Daoy (cell line): ENCODE measurements around the gene MAP3K5. TPM values are rescaled to one million over a fixed set of nuclear protein-coding genes. Genes with fewer than 3 reads are reported as not detected.

Source experiments
- DNase-seq: peaks from one replicate; pipeline ENCODE4 v3.0.0-alpha.2; 2015; ENCODE audit warnings: low read depth
- total RNA-seq: library from RNA; depleted of rRNA; stranded (reverse); fragments of >200 nt; shearing (Covaris generic); gene quantifications from 2 replicates; pipeline ENCODE4 v1.2.3, GENCODE V29; 2014

MAP3K5 gene
- total RNA-seq, 1 experiment from 2014 or later, result 3.4 TPM

DNA sequence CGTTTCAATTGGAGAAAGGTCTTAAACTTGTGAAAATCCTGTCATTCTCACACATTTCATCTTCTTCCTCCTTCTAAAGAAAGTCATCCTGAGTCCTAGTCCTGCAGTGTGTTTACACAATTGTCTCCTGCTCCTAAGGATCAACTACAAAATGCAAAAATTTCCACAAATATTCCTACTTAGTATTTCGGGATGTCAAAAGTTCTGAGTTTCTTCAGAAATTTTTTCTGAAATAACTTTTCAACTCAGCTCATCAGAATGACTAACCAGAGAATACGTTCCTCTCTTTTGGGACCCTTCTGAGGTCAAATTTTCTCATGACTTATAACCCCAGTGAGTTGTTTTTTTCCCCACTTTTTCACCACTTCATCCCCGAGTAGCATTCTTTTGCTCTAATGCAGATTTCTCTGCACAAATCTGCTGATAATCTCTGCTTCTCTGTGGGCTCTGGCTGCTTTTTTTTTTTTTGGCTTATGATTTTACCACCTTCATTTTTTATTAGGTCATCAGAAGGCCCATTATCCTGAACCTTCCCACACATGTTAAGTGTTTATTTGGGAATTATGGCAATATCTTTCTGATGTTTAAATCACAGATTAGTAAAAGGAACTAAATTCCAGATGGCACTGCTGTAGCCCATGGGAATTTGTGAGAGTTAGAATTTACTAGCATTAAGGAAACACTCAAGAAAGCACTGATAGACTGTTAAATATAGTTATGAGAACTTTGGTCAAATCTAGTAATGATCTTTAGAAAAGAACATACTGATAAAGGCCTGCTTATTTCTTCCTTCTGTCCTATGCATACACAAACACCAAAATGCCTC is 41.4 kb downstream of the MAP3K5 start:
- DNase-seq, result no peak

GRCh38 chr6:136749359-136749997 is 42.8 kb downstream of the MAP3K5 start:
- DNase-seq, result no peak

GRCh38 chr6:136747507-136747906 is 44.8 kb downstream of the MAP3K5 start:
- no peak for DNase-seq

DNA sequence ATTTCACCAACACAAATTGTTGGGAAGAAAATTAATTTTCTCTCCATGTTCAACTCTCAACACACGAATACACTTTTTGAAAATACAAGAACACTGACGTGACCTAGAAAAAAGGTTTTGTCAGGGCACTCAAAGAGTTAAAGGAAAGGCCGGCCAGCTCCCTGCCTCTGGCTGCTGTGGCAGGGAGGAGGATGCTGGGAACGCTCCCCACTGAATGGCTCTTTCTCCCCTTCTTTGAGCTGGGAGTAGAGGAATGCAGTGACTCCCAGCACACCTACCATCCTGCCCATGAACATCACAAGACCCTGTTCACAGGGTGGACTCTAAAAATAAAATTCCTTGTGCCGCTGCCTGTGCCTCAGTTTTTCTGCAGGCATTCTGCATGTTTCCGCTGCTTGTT is 47.0 kb downstream of the MAP3K5 start:
- DNase-seq, result no peak

DNA sequence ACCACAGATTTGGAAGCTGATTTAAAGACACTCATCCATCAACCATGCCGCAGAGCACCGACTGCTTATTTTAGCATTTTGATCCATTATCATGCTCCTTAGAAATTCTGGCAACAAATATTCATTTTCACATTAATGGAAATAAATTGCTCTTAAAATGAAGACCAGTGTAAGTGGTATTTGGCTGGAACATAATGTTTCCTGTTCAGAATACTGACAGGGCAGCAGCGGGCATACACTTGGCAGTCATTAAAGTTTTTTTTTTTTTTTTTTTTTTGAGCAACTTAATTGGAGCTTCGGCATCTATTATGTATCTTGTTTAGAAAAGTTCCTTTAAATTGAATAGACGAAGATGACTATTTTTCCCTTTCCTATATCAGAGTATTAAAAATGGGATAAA is 47.4 kb downstream of the MAP3K5 start:
- no peak for DNase-seq

DNA sequence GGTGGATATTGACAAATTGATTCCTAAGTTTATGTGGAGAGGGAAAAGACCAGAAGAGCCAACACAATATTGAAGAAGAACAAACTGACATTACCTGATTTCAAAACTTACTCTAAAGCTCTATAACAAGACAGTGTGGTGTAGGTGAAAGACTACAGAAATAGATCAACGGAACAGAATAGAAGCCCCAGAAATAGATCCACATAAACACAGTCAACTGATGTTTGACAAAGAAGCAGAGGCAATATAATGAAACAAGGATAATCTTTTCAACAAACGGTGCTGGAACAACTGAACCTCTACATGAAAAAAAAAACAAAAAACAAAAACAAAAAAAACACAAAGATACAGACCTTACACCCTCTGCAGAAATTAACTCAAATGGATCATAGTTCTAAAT is 50.2 kb downstream of the MAP3K5 start:
- DNase-seq, result no peak

DNA sequence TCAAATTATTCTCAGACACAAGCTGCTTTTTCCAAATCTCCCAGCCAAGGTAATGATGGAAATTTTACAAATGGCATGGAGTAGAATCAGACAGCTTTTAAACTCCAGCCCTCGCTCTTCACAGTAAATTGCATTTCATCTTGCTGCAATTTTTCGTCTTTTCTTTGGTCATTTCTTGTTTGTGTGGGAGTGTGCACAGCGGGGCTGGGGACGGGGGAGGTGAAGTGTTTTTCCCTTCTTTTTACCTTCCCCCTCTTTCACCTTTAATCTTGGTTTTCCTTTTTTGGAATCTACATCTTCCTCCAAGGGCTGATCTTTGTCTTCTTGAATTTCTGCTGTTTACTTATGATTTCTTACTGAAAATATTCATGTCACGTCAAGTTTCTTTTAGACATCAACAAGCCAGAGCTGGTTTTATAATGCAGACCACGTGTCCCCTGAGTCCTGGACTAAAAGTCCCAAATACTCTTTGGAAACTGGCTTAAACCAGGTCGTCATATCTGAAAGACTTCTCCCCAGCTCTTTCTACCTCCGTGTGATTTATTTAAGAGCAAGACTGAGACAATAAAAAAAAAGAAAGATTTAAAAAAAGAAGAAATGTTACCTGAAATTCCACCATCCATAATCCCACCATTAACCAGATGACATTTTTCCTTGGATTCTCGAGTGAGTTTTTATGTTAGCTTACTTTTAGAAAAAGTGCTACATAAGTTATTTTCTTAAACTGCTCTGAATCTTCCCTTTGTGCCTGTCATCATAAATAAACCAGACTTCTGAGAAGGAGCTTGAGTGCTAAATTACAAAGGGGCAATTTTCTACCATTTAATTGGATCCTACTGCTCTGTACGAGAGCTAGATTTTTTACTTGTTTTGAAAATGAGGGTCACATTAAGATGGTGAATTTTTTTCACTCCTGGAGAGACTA is 52.0 kb downstream of the MAP3K5 start:
- no peak for DNase-seq

GRCh38 chr6:136739501-136739900 is 52.8 kb downstream of the MAP3K5 start:
- DNase-seq, result no peak

DNA sequence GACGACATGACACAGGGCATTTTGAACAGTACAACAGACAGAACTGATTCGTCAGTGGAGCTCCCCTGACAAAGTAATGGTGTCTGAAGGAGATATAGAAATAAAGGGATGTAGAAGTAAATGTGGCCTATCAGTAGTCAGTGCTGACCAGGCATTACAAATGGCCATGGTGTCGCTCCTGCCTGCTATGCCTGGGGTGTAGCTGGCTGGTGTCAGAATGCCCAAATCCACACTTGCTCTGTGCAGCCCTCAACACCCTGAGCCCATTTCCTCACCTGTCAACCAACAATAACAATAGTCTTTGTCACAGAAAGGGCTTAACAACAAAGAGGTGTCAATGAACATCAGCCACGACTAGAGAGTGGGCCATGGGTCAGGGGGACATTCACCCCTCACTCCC is 53.2 kb downstream of the MAP3K5 start:
- DNase-seq, result no peak

DNA sequence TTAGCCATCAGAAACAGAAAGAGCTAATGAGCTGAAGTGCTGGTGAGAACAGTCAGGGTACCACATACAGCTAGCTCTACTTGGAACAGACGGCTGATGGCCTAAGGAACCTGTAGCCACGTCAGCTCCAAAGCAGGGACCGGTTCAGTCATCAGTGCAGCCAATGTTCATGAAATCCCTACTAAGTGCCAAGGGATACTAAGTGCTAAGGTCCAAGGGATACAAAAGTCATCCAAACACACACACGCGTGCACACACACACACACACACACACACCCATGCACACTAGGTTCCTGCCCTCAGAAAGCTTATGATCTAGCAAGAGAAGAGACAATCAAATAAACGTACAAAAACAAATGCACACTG is 53.6 kb downstream of the MAP3K5 start:
- no peak for DNase-seq

DNA sequence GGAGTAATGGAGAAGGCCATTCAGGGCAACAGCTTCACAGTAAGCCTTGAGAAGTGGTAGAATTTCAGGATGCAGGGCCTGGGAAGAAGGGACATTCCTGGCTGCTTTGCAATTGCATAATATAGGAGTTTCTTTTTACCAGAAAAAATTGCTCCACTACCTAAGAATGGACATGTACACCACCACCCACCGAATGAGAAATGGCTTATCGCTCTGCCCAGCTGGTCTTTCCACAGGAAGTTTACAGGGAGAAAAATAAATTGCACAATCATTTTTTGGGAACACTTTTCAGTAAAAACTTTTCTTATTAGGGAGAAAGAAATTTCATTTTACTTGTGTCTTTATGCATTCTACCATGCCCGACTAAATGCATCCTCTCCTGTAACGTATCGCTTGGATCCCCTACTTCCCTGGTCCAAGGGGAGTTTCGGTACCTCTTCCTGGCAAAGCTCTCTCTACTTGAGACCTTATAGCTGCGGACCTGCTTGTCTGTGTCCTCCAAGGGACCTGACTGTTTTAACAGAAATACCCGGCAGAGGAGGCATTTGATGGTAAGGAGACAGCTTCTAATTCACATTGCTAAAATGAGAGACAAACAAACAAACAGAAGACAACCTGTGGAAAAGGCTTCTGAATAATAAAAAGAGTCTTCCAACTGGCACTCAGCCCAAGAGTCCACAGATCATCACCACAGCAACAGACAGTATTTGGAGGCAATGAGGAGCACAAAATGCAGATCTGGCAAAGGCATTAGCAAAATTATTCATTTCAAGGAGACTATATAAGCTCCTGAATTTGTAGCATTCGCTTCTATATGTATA is 54.2 kb downstream of the MAP3K5 start:
- no peak for DNase-seq

DNA sequence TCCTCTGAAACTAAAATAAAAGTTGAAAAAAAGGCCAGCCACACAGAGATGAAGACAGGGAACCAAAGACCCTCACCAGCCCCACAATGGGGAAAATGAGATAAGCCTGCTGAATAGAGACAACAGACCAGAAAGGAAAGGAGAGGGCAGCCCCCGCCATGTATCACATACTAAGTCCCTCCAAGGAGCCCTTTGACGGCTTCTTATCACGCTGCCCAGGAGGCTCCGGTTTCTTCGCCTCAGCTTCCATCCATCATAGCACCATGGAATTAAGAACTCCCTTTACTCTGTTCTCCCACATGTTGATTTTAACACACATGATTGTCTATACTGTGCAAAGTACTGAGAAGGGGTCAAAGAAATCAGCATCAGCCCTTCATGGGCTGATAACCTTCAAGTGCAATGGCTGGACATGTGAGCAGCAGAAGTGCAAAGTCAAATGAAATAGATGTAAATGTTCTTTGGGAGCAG is 54.9 kb downstream of the MAP3K5 start:
- no peak for DNase-seq

- no peak for DNase-seq
These were observed 55.9 kb downstream of the MAP3K5 start for GRCh38 chr6:136736281-136736960.

- no peak for DNase-seq
These were observed 57.3 kb downstream of the MAP3K5 start for GRCh38 chr6:136734977-136735376.

- no peak for DNase-seq
These were observed 59.4 kb downstream of the MAP3K5 start for GRCh38 chr6:136732889-136733288.

DNA sequence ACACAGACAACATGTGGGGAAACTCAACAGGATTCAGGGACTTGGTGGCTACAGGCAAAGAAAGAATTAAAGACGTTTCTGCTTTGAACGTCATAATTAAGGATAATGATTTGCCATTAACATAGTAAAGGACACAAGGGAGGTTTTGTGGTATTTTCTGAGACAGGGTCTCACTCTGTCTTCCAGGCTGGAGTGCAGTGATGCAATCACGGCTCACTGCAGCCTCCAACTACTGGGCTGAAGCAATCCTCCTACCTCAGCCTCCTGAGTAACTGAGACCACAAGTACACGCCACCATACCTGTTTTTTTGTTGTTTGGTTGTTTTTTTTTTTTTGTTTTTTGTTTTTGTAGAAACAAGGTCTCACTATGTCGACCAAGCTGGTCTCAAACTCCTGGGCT is 62.4 kb downstream of the MAP3K5 start:
- no peak for DNase-seq

- no peak for DNase-seq
These were observed 63.2 kb downstream of the MAP3K5 start for GRCh38 chr6:136728976-136729515.

GRCh38 chr6:136728033-136728939 is 64.0 kb downstream of the MAP3K5 start:
- no peak for DNase-seq

DNA sequence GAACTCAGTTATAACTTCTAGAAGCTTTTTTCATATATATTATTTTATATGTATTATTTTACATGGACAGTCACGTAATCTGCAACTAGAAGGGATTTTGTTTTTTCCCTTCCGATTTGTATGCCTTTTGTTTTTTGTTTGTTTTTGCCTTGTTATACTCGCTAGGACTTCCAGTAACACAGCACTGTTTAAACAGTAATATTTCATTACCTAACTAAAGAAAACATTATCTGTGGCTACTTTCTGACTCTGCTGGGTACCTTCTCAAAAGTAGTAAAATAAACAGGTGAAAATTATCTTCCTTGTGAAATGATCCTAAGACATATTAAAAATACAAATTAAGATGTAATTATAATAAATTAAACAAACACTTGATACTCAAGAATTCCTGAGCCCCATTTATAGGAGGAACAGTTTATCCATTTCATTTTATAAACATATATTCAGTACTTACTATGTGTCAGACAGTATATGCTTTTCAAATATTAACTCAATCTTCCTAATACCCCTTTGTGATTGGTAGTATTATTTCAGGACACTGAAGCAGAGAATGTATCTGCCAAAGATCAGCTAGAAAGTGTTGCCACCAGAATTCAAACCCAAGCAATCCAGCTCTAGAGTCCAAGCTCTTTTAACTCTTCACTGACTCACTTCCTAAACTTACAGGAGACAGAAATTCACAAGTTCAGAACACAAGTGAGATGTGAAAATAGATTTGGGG is 65.3 kb downstream of the MAP3K5 start:
- DNase-seq, result no peak
